ENCODE results near the gene AMPD2. TPM values are rescaled to one million over a fixed set of nuclear protein-coding genes. Genes with fewer than 3 reads are reported as not detected.

AMPD2 gene
- total RNA-seq, 3 donors from 2014 or later (not counting 1 experiment from before 2014, with no cell fraction given): 200 to 271 (median 243) TPM

GRCh38 chr1:109624201-109625010, 4.8 kb downstream of the AMPD2 start:
- no peaks in the 10 kb centered on the region for H3K36me3 Mint-ChIP-seq
- no peak overlapping the region for H3K4me3 ChIP-seq (ENCODE audit: low read length)

GRCh38 chr1:109625176-109625575, 5.5 kb downstream of the AMPD2 start:
- H3K27me3 ChIP-seq (ENCODE audit: control insufficient read depth, insufficient read depth, low read length): no peaks in the 10 kb centered on the region
- no peaks in the 10 kb centered on the region for H3K9me3 ChIP-seq (ENCODE audit: control insufficient read depth, insufficient read depth, low read length)
- H3K4me1 ChIP-seq (ENCODE audit: control insufficient read depth, insufficient read depth, low read length): peaks cover 45% of the 10 kb centered on the region
- H3K4me3 ChIP-seq (ENCODE audit: low read length): no peak overlapping the region
- intact Hi-C loops (cut with micrococcal nuclease): no loop called here
- Mint-ChIP-seq H3K4me1 (peaks cover 25 to 50% of the 10 kb centered on the region in 2 donors), H3K27ac (peak overlapping the region; percentile 21 to 42), H3K9me3 (no peaks in the 10 kb centered on the region), H3K36me3 (no peaks in the 10 kb centered on the region), H3K27me3 (ENCODE audit: low read depth in 2 of 2) (no peaks in the 10 kb centered on the region), H3K4me3 (no peak overlapping the region)
- H3K36me3 ChIP-seq (ENCODE audit: control insufficient read depth, insufficient read depth, low read length): peaks cover 43% of the 10 kb centered on the region
- DNase-seq: peak in 1 of 2 donors; percentile 3
- no peak for ATAC-seq
- TF ChIP-seq, protein P1, sequence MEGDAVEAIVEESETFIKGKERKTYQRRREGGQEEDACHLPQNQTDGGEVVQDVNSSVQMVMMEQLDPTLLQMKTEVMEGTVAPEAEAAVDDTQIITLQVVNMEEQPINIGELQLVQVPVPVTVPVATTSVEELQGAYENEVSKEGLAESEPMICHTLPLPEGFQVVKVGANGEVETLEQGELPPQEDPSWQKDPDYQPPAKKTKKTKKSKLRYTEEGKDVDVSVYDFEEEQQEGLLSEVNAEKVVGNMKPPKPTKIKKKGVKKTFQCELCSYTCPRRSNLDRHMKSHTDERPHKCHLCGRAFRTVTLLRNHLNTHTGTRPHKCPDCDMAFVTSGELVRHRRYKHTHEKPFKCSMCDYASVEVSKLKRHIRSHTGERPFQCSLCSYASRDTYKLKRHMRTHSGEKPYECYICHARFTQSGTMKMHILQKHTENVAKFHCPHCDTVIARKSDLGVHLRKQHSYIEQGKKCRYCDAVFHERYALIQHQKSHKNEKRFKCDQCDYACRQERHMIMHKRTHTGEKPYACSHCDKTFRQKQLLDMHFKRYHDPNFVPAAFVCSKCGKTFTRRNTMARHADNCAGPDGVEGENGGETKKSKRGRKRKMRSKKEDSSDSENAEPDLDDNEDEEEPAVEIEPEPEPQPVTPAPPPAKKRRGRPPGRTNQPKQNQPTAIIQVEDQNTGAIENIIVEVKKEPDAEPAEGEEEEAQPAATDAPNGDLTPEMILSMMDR (IDR thresholded peaks at IDR 0.05): no peak
- 95% methylated on average over 16 of the region's 16 CpGs for WGBS (ENCODE audit: insufficient coverage)
- H3K27ac ChIP-seq (ENCODE audit: low read length): no peak overlapping the region

More at GRCh38 chr1:109624201-109625010, 4.8 kb downstream of the AMPD2 start:
- Mint-ChIP-seq H3K4me3 (no peak overlapping the region), H3K4me1 (peaks cover 33 to 57% of the 10 kb centered on the region in 2 donors), H3K27ac (peak overlapping the region; percentile 56 to 65), H3K9me3 (no peaks in the 10 kb centered on the region), H3K27me3 (ENCODE audit: low read depth in 2 of 2) (no peaks in the 10 kb centered on the region)
- peaks cover 36% of the 10 kb centered on the region for H3K36me3 ChIP-seq (ENCODE audit: control insufficient read depth, insufficient read depth, low read length)
- WGBS (ENCODE audit: insufficient coverage): 53% methylated on average over 17 of the region's 17 CpGs
- intact Hi-C loops (cut with micrococcal nuclease): no loop called here
- H3K27me3 ChIP-seq (ENCODE audit: control insufficient read depth, insufficient read depth, low read length): no peaks in the 10 kb centered on the region
- ATAC-seq: no peak
- H3K9me3 ChIP-seq (ENCODE audit: control insufficient read depth, insufficient read depth, low read length): no peaks in the 10 kb centered on the region
- peak overlapping the region; percentile 49 for H3K27ac ChIP-seq (ENCODE audit: low read length)
- TF ChIP-seq, protein P1 (IDR thresholded peaks at IDR 0.05): no peak
- peaks cover 50% of the 10 kb centered on the region for H3K4me1 ChIP-seq (ENCODE audit: control insufficient read depth, insufficient read depth, low read length)
- peak in 1 of 2 donors; percentile 25 for DNase-seq

DNA sequence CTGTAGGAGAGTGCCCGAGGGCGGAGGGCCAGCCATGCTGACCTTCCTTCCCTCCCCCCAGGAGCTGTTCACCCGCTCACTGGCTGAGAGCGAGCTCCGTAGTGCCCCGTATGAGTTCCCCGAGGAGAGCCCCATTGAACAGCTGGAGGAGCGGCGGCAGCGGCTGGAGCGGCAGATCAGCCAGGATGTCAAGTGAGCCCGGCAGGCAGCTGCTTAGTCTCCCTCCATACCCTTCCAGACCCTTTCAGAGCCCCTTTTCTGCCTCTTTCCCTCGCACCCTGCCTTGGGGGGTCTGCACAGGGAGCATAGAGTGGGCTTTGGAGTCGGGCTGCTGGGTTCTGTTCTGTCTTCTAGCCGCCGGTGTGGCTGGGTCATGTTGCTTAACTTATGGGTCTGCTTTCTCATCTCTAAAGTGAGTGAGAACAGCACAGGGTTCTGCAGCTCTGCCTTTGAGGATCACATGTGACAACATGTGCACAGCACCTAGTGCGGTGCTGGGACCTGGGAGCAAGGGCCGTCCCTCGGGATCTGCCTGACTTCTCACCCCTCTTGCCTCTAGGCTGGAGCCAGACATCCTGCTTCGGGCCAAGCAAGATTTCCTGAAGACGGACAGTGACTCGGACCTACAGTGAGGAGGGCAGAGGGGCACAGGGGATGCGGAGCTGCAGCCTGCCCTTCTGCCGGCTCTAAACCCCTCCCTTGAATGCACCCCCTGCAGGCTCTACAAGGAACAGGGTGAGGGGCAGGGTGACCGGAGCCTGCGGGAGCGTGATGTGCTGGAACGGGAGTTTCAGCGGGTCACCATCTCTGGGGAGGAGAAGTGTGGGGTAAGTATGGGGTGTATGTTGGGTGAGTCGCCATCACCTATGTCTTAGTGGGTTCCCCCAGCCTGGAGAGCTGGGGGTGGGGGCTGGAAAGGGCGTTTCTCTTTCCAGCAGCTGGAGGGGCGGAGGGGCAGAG, 6.2 kb downstream of the AMPD2 start:
- no peaks in the 10 kb centered on the region for H3K9me3 Mint-ChIP-seq
- intact Hi-C loops (cut with micrococcal nuclease): no loop called here
- no peaks in the 10 kb centered on the region for H3K9me3 ChIP-seq (ENCODE audit: control insufficient read depth, insufficient read depth, low read length)
- peak overlapping the region; percentile 21 to 42 for H3K27ac Mint-ChIP-seq
- H3K4me3 Mint-ChIP-seq: no peak overlapping the region
- H3K4me1 Mint-ChIP-seq: peaks cover 23 to 43% of the 10 kb centered on the region in 2 donors
- ATAC-seq (no peak), DNase-seq (peak in 1 of 2 donors; percentile 2)
- TF ChIP-seq, protein P1 (IDR thresholded peaks at IDR 0.05): no peak
- peaks cover 40% of the 10 kb centered on the region for H3K4me1 ChIP-seq (ENCODE audit: control insufficient read depth, insufficient read depth, low read length)
- no peaks in the 10 kb centered on the region for H3K36me3 Mint-ChIP-seq
- H3K36me3 ChIP-seq (ENCODE audit: control insufficient read depth, insufficient read depth, low read length): peaks cover 47% of the 10 kb centered on the region
- H3K27ac ChIP-seq (ENCODE audit: low read length): no peak overlapping the region
- H3K4me3 ChIP-seq (ENCODE audit: low read length): no peak overlapping the region
- no peaks in the 10 kb centered on the region for H3K27me3 ChIP-seq (ENCODE audit: control insufficient read depth, insufficient read depth, low read length)
- 95% methylated on average over 32 of the region's 32 CpGs for WGBS (ENCODE audit: insufficient coverage)
- no peaks in the 10 kb centered on the region for H3K27me3 Mint-ChIP-seq (ENCODE audit: low read depth in 2 of 2)
